GM18526 (cell line): ENCODE data around the gene SIAH3.

Source experiments
- POLR2A ChIP-seq: IDR thresholded peaks from 3 replicates; pipeline ENCODE4 v1.6.1; 2011; ENCODE audit not compliant: insufficient read length; ENCODE audit errors: extremely low read depth

The SIAH3 gene

GRCh38 chr13:45748941-45749759 is 102.4 kb downstream of the SIAH3 start:
- TF ChIP-seq POLR2A = no peak

DNA sequence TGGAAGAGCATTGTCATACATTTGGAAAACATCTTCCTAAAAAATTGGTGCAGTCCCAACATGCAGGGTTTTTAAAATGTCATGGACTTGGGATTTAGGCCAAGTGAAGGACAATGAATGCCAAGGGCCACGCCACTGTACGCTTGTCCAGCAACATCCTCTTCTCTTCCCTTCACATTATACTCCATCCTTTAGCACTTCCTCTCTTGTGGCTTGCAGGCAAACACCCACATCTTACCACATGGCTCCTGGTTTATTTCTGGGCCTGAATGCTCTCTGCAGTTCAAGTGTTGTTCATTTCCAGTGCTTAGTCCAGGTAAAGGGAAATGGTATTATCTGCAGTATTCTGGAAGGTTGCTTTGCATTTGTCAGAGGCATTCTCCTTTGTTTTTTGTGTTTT is 104.5 kb downstream of the SIAH3 start:
- TF ChIP-seq POLR2A = no peak

DNA sequence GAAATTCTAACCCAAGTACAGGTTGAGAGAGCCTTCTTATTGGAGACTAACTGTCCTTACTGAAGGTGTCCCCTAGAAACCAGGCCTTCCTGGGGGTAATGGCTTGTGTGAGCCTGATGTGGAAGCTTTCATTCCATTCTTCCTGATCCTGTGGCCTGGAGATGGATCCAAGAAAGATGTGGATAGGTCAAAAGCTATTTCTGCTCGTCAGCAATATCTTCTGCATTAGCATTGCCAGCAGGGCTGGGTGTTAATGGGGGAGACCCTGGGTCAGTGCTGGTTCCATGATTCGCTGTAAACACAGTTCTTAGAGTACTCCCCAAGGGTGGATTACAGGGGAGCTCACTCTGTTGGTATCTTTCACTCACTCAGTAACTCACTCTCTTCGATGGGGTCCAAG is 106.6 kb downstream of the SIAH3 start:
- no peak for TF ChIP-seq POLR2A

GRCh38 chr13:45742985-45743384 is 108.6 kb downstream of the SIAH3 start:
- TF ChIP-seq POLR2A = no peak

DNA sequence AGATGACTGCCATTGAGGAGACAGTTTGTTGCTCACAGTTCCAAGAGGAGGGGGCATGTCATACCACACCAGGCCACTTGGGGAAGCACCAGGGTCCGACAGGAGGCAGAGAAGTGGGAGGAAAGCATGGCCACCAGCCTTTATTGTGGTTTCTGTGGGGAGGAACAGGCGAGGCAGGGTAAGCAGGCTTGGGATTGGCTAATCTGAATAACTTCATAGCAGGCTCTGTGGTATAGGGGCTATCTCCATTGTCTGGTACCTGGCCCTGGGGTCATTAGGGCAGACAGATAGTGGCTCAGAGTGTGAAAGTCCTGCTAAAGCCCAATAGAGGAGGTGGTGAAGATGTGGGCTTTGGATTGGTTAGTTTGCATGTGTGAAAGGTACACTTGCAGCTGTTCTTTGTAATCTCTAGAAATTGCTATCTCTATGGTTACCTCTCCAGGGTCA is 114.0 kb downstream of the SIAH3 start:
- no peak for TF ChIP-seq POLR2A

DNA sequence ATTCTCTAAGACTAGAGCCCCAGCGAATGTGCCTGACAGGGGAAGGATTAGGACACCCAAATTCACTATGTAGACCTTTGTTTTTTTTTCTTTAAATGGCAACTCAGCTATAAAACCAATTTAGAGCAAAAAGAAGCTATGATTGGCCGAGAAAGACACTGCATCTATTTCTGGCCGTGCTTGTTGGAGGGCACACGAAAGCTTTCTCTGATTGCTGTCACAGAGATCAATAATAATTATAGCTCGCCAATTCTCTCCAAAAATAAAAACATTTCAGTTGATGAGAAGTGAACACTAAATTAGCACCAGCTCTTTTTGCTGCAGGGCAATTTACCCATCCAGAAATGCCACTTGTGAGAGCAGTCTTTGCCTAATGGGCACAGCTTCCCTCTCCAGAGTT is 118.2 kb downstream of the SIAH3 start:
- no peak for TF ChIP-seq POLR2A

GRCh38 chr13:45732916-45733315 is 118.6 kb downstream of the SIAH3 start:
- TF ChIP-seq POLR2A = no peak

DNA sequence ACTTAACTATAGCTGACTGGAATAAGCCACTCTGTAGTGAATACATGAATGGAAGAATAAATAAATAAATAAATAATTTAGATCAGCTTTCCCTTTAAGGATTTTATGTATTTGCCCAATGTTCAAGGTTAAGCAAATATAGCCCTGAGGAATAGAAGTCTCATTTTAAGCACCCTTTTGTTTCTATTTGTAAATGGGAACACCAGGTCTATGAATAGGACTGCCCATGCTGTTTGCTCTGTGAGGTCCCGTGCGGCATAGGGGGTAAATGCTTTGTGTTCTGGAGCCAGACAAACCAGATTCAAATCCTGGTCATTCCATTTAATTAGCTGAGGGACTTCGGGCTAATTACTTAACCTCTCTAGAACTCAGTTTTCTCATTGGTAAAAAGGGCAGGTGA is 120.1 kb downstream of the SIAH3 start:
- no peak for TF ChIP-seq POLR2A

GRCh38 chr13:45728759-45729158 is 122.8 kb downstream of the SIAH3 start:
- no peak for TF ChIP-seq POLR2A
